Stimulated activated memory B cell treated with anti-CD40 and anti-IgM and Interleukin-4, amounts not matched to agents 10 μg/mL and 1 μg/mL and 100 μg/mL, for 72 hours (primary cell): Measurements from ENCODE around the gene FLNA.

Source experiments
- ATAC-seq: fragments of 150-1000 bp; cut with Tn5 transposase; 2 replicates; pipeline ENCODE4 v1.10.0; 2021
- H3K27ac Mint-ChIP-seq: one replicate; pipeline ENCODE4 v1.8.0; 2022; ENCODE audit warnings: mild to moderate bottlenecking, mixed read lengths
- H3K27me3 Mint-ChIP-seq: one replicate; pipeline ENCODE4 v1.8.0; 2022; ENCODE audit warnings: mixed read lengths
- H3K36me3 Mint-ChIP-seq: one replicate; pipeline ENCODE4 v1.8.0; 2022; ENCODE audit warnings: mixed read lengths
- H3K4me1 Mint-ChIP-seq: one replicate; pipeline ENCODE4 v1.8.0; 2022; ENCODE audit warnings: mixed read lengths
- H3K4me3 Mint-ChIP-seq: one replicate; pipeline ENCODE4 v1.8.0; 2022; ENCODE audit warnings: mild to moderate bottlenecking, moderate library complexity, mixed read lengths
- H3K9me3 Mint-ChIP-seq: one replicate; pipeline ENCODE4 v1.8.0; 2022; ENCODE audit warnings: mixed read lengths

FLNA gene, protein sequence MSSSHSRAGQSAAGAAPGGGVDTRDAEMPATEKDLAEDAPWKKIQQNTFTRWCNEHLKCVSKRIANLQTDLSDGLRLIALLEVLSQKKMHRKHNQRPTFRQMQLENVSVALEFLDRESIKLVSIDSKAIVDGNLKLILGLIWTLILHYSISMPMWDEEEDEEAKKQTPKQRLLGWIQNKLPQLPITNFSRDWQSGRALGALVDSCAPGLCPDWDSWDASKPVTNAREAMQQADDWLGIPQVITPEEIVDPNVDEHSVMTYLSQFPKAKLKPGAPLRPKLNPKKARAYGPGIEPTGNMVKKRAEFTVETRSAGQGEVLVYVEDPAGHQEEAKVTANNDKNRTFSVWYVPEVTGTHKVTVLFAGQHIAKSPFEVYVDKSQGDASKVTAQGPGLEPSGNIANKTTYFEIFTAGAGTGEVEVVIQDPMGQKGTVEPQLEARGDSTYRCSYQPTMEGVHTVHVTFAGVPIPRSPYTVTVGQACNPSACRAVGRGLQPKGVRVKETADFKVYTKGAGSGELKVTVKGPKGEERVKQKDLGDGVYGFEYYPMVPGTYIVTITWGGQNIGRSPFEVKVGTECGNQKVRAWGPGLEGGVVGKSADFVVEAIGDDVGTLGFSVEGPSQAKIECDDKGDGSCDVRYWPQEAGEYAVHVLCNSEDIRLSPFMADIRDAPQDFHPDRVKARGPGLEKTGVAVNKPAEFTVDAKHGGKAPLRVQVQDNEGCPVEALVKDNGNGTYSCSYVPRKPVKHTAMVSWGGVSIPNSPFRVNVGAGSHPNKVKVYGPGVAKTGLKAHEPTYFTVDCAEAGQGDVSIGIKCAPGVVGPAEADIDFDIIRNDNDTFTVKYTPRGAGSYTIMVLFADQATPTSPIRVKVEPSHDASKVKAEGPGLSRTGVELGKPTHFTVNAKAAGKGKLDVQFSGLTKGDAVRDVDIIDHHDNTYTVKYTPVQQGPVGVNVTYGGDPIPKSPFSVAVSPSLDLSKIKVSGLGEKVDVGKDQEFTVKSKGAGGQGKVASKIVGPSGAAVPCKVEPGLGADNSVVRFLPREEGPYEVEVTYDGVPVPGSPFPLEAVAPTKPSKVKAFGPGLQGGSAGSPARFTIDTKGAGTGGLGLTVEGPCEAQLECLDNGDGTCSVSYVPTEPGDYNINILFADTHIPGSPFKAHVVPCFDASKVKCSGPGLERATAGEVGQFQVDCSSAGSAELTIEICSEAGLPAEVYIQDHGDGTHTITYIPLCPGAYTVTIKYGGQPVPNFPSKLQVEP (N-terminal part only)

DNA sequence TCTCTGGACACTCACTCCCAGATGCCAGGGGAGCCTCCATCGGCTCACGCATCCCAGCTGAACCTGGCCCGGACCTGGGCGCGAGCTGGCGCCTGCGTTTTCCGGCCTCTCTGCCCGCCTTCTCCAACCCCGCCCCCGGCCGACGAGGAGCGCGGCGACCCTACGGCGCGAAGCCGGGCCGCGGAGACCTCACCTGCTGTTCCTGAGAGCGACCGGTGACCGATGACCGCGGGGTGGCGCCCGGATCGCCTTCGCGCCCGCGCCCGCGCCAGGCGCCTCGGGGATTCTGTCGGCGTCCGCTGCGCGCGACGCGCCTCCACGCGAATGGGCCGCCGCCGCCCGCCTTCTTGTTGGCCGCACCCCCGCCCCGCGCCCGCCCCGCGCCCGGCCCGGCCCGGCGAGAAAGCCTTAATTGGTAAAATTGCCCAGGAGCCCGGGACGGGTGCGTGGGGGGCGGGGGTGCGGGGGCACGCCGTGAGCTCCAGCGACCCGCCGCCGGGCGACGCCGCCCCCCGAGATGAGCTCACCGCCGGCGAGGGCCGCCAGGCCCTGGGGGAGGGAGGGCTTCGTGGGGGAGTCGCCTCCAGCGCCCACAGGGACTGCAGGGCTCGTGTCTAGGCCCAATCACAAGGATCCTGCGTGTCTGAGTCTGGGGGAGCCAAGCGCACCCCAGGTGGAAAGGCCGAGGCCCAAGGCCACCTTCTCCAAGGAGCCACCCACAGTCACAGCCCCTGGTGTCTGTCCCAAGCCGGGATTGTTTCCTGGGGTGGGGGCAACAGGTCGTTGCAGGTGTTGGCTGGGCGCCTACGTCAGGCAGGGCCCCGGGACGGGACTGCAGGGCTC lies at the start of gene FLNA:
FLNA (minus strand) TSS at position 322 of the 843 bp plus-strand sequence. CDS start 3,389 bp downstream, outside the sequence.
- H3K4me1 Mint-ChIP-seq = peaks cover 14% of the 10 kb centered on the region
- H3K27ac Mint-ChIP-seq = no peak within 1 kb of the TSS
- no peaks in the 10 kb centered on the region for H3K9me3 Mint-ChIP-seq
- no peaks in the 10 kb centered on the region for H3K27me3 Mint-ChIP-seq
- ATAC-seq = no peak
- peak within 1 kb of the TSS; percentile 71 for H3K4me3 Mint-ChIP-seq
- no peaks in the 10 kb centered on the region for H3K36me3 Mint-ChIP-seq

DNA sequence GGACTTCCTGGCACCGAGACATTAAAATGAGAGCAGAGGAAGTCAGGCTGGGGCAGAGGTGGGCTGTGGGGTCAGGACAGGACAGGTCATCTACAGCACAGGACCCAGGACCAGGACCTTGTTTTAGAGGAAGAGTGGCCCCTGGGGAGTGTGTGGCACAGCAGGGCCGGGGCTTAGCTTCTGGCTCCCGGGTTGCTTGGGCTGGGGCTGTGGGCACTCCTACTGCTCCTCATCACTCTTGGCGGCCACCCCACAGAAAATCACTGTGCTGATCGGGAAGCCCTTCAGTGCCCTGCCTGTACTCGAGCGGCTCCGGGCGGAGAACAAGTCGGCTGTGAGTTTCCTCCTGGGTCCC lies 45.9 kb upstream of the FLNA start:
- no peak for ATAC-seq
- Mint-ChIP-seq H3K4me1 (peaks cover 21% of the 10 kb centered on the region), H3K4me3 (no peak overlapping the region), H3K9me3 (no peaks in the 10 kb centered on the region), H3K27me3 (no peaks in the 10 kb centered on the region), H3K36me3 (peaks cover 7% of the 10 kb centered on the region), H3K27ac (no peak overlapping the region)

DNA sequence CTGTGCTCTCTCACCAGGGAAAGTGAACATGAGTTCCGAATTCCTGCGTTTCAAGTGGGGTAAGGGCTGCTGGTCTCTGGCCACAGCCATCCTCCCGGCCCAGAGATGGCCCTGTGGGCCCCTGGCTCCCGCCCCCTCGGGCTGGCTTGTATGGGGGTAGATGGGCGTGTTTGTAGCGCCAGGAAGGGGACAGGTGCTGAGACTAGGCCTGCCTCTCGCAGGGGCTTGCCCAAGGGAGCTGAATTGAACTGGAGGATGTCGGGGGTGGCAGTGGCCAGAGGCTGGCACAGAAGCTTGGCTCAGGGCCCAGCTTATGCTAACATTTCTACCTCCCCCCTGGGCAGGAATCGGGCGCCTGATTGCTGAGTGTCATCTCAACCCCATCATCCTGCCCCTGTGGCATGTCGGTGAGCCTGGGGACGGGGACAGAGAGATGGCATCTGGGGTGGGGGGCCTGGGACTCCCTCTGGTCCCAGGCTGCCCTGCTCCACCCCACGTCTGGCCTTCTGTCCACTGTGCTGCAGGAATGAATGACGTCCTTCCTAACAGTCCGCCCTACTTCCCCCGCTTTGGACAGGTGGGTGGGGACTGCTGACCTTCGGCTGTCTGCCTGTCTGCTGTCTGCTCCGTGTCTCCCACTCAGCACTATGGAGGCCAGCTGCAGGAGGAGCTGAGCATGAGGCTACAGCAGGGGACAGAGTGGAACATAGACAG lies 45.4 kb upstream of the FLNA start:
- Mint-ChIP-seq H3K27me3 (no peaks in the 10 kb centered on the region), H3K36me3 (peaks cover 11% of the 10 kb centered on the region), H3K4me1 (peaks cover 21% of the 10 kb centered on the region), H3K4me3 (no peak overlapping the region), H3K9me3 (no peaks in the 10 kb centered on the region), H3K27ac (peak overlapping the region; percentile 60)
- no peak for ATAC-seq

DNA sequence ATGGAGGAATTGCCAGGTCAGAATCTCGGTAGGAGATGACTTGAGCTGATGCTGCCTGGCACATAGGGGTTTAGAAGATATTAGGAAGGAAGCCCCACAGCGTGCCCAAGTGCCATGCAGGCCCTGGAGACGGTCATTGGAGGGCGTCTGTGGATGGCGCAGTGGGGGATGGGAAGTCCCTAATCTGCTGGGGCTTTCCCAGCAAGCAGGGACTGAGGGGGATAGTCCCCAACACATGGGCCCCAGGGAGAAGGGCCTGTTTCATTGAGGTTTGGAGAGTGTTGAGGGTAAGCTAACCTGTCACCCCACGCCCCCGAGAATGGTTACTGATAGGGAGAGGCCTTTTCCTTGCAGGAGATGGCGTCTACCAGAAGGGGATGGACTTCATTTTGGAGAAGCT lies 44.8 kb upstream of the FLNA start:
- H3K4me1 Mint-ChIP-seq = peaks cover 21% of the 10 kb centered on the region
- H3K4me3 Mint-ChIP-seq = peak overlapping the region; percentile 10
- peak; percentile 67 for ATAC-seq
- no peaks in the 10 kb centered on the region for H3K9me3 Mint-ChIP-seq
- peaks cover 11% of the 10 kb centered on the region for H3K36me3 Mint-ChIP-seq
- peak overlapping the region; percentile 60 for H3K27ac Mint-ChIP-seq
- no peaks in the 10 kb centered on the region for H3K27me3 Mint-ChIP-seq

DNA sequence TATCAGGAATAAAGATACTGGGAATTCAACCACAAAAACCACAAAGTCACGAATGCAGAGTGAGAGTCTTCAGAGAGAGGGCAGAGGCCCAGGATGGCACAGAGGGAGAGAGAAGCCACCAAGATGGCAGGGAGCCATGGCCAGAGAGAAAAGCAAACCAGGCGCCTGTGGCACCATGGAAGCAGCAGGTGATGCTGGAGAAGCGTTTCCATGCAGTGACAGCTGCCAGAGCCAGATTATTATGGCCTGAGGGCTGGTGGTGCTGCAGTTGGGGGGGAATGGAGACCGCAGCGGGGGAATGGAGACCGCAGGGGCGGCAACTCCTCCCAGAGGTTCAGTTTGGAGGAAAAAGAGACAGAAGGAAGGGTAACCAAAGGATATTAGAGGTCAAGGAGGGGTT lies 42.7 kb upstream of the FLNA start:
- Mint-ChIP-seq H3K27me3 (no peaks in the 10 kb centered on the region), H3K9me3 (no peaks in the 10 kb centered on the region), H3K36me3 (peaks cover 16% of the 10 kb centered on the region), H3K4me3 (no peak overlapping the region), H3K27ac (no peak overlapping the region), H3K4me1 (peaks cover 30% of the 10 kb centered on the region)
- ATAC-seq = no peak

DNA sequence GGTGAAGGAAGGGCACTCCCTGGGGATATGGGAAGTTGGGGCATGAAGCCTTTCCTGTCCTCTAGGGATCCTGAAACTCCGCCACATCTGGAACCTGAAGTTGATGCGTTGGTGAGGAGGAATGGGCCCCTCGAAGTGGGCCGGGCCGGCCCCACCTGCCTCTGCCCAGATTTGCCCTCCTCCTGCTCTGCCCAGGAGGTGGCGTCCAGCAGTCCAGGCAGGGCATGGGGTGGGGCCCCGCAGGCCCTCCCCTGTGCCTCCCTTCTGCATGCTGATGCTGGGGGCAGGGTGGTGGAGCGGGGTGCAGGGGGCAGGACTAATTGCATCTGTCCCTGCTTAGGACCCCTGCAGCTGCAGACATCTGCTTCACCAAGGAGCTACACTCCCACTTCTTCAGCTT lies 38.7 kb upstream of the FLNA start:
- peaks cover 16% of the 10 kb centered on the region for H3K36me3 Mint-ChIP-seq
- H3K4me1 Mint-ChIP-seq = peaks cover 31% of the 10 kb centered on the region
- no peaks in the 10 kb centered on the region for H3K27me3 Mint-ChIP-seq
- no peak overlapping the region for H3K4me3 Mint-ChIP-seq
- ATAC-seq = no peak
- H3K27ac Mint-ChIP-seq = peak overlapping the region; percentile 89
- no peaks in the 10 kb centered on the region for H3K9me3 Mint-ChIP-seq

DNA sequence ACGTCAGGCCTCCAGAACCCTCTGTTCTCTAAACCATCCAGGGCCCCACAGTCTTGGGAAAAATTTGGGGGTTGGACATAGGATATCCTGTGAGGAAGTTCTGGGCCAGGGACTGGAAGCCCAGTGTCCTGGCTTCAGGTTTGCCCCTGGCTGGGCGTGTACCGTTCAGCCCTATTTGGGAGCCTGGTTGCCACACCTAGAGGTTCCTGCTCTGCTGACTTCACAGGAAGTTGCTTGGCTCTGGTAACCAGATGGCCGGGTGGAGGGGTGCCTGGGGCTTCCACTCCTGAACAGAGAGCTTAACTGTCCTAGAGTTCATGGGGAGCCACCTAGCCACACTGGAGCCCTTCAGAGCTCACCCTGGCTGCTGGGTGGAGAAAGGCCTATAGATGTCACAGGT lies 38.0 kb upstream of the FLNA start:
- Mint-ChIP-seq H3K9me3 (no peaks in the 10 kb centered on the region), H3K4me3 (peak overlapping the region; percentile 95), H3K36me3 (peaks cover 16% of the 10 kb centered on the region), H3K27ac (peak overlapping the region; percentile 89), H3K27me3 (no peaks in the 10 kb centered on the region), H3K4me1 (peaks cover 31% of the 10 kb centered on the region)
- peak; percentile 69 for ATAC-seq

DNA sequence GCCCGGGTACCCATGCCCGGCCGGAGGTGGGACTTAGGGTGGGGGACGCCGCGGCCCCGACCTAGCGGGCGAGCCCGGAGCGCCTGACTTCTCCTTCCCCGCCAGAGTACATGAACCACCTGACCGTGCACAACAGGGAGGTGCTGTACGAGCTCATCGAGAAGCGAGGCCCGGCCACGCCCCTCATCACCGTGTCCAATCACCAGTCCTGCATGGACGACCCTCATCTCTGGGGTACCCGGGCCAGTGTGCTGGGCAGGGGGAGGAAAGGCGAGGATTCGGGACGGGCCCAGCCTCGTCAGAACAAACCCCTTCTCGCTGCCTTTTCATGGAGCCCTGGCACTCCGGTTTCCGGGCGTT lies 37.5 kb upstream of the FLNA start:
- H3K27ac Mint-ChIP-seq = peak overlapping the region; percentile 89
- peaks cover 31% of the 10 kb centered on the region for H3K4me1 Mint-ChIP-seq
- no peaks in the 10 kb centered on the region for H3K9me3 Mint-ChIP-seq
- H3K27me3 Mint-ChIP-seq = no peaks in the 10 kb centered on the region
- peak overlapping the region; percentile 95 for H3K4me3 Mint-ChIP-seq
- peaks cover 16% of the 10 kb centered on the region for H3K36me3 Mint-ChIP-seq
- ATAC-seq = peak; percentile 84

DNA sequence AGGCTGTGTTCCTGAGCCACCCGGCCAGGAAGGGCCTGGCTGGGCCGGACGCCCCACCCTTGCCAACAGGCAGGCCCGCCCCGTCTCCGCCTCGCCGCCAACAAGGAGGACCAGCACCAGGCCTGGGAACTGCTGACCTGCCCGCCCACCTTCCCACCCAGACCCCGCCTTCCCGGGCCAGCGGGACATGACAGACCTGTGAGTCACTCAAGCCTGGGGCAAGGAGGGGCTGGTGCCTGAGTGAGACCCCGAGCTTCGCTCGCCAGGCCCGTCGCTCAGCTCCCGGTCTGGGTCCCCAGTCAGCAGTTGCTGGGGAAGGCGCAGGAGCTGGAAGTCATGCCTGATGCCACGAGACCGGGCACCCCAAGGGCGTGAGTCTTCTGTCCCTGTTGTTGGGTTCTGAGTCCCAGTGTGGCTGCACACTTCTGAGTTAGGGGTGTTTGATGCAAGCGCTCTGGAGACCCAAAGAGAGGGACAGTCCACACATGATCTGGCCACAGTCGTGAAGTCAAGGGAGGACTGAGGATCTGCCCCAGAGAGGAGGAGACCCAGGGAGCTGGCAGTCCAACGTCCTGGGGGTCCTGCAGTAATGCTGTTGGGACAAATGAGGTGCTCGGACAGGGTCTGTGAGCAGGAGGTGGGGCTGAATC lies 34.9 kb upstream of the FLNA start, which contains the start of gene DNASE1L1:
DNASE1L1 (minus strand) TSS at position 33 of the 650 bp plus-strand sequence. CDS start 3,686 bp downstream, outside the sequence.
- Mint-ChIP-seq H3K36me3 (peaks cover 4% of the 10 kb centered on the region), H3K27ac (peak within 1 kb of the TSS; percentile 64), H3K27me3 (no peaks in the 10 kb centered on the region), H3K4me3 (peak within 1 kb of the TSS; percentile 80), H3K9me3 (no peaks in the 10 kb centered on the region), H3K4me1 (peaks cover 27% of the 10 kb centered on the region)
- peak; percentile 71 for ATAC-seq

DNA sequence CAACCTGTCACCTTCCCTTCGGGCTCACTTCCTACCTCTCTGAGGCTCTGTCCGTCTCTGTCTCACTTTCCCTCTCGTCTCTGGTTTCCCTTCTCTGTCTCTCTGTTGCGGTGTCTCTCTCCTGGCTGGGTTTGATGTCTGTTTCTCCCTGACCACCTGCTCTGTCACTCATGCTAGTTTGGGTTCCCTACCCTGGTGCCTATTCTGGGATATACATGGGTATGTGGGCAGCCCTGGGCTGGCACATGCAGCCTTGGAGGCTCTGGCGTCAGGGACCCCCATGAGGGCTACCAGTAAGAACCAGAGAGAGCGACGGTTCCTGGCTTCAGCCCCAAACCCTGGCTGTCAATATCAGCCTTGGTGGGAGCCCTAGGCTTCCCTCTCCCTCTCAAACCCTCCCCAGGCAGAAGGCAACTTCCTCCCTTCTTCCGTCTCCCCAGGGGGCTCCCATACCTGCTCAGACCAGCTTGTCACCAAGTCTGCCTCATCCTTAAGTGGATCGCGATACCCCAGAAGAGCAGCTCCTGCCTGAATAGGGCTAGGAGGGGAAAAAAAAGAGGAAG lies 34.3 kb upstream of the FLNA start:
- Mint-ChIP-seq H3K9me3 (no peaks in the 10 kb centered on the region), H3K4me3 (peak overlapping the region; percentile 80), H3K27ac (peak overlapping the region; percentile 64), H3K4me1 (peaks cover 27% of the 10 kb centered on the region), H3K27me3 (no peaks in the 10 kb centered on the region), H3K36me3 (peaks cover 4% of the 10 kb centered on the region)
- ATAC-seq = no peak

DNA sequence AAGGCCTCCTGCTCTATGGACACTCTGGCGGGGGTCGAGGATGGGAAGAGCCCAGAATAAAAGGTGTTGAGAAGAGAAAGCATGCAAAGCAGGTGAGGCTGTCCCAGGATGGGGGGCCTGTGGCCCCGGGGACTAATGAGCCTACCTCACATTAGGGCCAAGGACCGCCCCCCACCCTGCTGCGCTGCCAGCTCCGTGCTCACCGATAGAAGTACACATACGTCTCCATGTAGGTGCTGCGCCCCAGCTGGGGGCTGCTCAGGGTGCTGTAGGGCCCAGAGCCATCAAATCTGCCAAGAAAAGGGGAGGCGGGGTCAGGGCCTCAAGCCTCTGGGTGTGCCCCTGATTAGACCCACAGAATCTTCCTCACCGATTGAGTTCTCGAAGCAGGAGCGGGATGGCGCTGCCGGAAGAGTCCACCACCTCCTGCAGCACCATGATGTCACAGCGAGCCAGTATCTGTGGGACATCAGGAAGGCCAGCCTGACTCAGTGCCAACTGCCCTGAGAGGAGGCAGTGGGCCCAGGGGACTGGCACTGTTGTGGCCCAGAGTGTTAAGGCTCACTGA lies 30.3 kb upstream of the FLNA start:
- Mint-ChIP-seq H3K9me3 (no peaks in the 10 kb centered on the region), H3K27ac (peak overlapping the region; percentile 49), H3K4me3 (no peak overlapping the region), H3K36me3 (peaks cover 10% of the 10 kb centered on the region), H3K27me3 (no peaks in the 10 kb centered on the region), H3K4me1 (peaks cover 26% of the 10 kb centered on the region)
- no peak for ATAC-seq

DNA sequence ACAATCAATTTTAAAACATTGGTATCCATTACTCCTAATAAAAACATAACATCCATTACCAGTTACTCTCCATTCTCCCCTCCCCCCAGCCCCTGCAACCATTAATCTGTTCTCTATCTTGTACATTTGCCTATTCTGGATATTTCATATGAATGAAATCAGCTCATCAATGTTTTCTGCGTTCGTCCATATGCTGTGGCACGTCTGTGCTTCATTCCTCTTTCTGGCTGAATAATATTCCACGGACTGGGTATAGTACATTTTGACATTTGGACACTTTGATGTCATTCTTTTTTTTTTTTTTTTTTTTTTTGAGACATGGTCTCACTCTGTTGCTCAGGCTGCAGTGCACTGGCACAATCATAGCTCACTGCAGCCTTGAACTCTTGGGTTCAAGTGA lies 29.4 kb upstream of the FLNA start:
- H3K4me3 Mint-ChIP-seq = no peak overlapping the region
- H3K9me3 Mint-ChIP-seq = no peaks in the 10 kb centered on the region
- H3K27me3 Mint-ChIP-seq = no peaks in the 10 kb centered on the region
- no peak for ATAC-seq
- H3K36me3 Mint-ChIP-seq = peaks cover 19% of the 10 kb centered on the region
- H3K4me1 Mint-ChIP-seq = peaks cover 22% of the 10 kb centered on the region
- H3K27ac Mint-ChIP-seq = no peak overlapping the region

DNA sequence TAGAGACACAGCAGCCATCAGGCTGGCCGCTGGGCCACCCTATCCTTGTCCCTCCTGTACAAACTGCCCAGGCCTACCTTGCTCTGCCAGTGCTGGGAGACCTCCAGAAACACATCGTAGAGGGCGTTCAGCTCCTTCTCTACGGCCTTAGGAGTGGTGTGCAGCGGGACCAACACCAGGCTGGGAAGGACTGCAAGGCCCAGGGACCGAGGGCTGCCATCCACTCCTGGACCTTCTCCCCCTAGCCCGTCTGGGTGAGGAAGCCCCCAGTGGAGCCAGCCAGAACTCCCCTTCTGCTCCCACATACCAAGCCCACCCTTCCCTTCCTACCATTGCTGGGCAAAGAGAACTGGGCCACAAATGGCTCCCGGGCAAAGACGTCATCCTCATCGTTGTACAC lies 28.8 kb upstream of the FLNA start:
- H3K4me3 Mint-ChIP-seq = no peak overlapping the region
- ATAC-seq = no peak
- H3K27ac Mint-ChIP-seq = no peak overlapping the region

More for the DNA sequence above, 28.8 kb upstream of the FLNA start:
- H3K9me3 Mint-ChIP-seq = no peaks in the 10 kb centered on the region
- peaks cover 15% of the 10 kb centered on the region for H3K4me1 Mint-ChIP-seq
- peaks cover 25% of the 10 kb centered on the region for H3K36me3 Mint-ChIP-seq
- no peaks in the 10 kb centered on the region for H3K27me3 Mint-ChIP-seq
